HG02884 (cell line): ENCODE measurements around the gene CKB.

Experiments
- ATAC-seq: cut with Tn5 transposase; IDR thresholded peaks from one replicate; pipeline ENCODE4 v1.9.1; 2021; ENCODE audit warnings: mild to moderate bottlenecking, moderate library complexity; ENCODE audit not compliant: unreplicated experiment

The CKB gene

GRCh38 chr14:103539056-103539825 is 16.6 kb upstream of the CKB start:
- ATAC-seq = no peak

DNA sequence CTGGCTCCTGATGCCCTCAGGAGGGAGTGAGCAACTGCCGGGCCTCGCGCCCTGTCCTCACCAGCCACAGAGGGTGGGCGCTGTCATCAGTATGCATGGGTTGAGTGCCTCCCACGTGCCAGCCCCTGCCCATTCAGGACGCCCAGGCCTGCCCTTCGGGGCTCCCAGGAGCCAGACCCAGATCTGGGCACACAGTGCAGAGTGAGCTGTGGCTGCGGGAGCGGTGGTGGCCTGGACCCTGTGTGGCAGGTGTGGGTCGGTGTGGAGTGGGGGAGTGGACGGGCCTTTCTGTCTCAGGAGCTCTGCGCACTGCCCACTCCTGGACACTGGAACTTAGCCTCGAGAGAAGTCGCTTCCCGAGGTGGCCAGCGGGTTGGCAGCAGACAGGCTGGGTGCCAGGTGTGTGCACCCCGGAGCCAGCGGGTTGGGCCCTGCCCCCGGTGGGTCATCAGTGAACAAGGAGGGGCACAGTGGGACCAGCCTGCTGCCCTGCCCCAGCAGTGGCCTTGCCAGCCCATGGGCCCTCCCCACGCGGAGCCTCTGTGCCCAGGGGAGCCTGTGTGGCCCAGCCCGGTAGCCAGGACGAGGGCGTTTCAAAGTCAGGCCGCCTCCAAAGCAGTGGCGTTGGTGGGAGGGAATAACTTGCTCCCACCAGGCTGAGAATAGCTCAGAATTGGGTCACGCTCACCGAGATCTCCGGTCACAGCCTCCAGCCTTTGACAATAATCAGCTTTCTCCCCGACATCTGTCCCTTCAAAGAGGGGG is 15.8 kb upstream of the CKB start:
- ATAC-seq = no peak

- ATAC-seq = no peak
Observed at GRCh38 chr14:103537175-103537990, 14.8 kb upstream of the CKB start.

- no peak for ATAC-seq
Observed at GRCh38 chr14:103536693-103537092, 14.1 kb upstream of the CKB start.

DNA sequence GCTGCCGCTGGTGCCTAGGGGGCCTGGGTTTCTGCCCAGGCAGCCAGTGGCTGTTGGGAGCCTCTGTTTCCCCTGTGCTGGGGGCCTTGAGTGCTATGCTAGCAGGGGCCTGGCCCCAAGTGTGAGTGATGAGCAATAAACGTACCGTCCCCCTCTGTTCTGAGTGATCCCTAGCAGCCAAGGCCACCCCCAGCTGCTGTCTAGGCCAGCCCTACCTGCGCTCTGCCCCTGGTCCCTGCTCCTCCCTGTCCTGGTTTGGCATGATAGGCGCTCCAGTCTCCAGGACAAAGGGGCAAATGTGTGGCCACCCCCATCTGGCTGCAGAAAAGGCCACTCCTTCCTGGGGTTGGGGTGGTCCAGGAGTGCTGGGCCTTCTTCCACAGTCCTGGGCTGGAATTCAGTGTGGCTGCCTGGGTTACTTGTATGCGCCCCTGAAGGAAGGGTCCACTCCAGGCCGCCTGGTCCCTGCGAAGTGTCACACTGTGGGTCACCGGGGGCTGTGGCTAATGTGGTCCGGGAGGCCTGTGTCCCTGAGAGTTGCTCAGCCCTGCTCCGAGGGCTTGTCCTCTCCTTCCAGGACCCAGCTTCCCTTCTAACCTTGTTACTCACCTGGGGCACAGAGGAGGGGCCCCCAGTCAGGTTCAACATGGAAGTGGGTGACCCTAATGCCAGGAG is 13.4 kb upstream of the CKB start:
- no peak for ATAC-seq

DNA sequence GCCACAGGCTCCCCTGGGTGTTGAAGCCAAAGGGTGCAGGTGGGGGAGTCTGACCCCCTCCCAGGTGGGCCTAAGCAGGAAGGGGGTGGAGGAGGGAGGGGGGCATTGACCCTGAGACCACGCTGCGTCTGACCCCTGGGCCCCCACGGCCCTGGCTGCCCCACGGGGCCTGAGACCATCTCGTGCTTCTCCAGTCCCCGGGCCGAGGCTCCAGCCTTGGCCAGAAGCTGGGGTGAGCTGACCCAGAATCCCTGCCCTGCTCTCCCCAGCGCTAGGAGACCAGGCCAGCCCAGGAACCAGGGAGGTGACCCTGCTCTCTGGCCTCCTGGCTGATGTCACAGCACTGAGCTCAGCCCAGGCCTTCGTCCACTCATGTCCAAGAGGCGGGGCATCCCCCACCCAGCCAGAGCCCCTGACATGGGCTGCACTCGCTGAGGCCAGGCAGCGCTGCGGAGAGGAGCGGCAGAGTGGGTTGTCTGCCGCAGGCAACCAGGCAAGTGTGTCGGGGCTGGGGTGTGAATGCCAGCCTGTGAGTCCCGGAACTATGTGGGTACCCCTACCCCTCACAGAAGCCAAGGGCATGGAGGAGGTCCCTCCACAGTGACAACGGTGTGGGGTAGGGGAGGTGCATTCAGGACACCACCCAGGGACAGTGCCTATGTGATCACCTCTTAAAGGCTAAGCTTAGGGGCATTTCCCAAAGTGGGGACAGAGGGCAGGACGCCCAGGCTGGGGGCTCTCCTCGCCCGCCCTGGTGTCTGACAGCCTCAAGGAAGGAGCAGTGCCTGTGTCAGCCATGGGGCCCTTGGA is 12.7 kb upstream of the CKB start:
- no peak for ATAC-seq

DNA sequence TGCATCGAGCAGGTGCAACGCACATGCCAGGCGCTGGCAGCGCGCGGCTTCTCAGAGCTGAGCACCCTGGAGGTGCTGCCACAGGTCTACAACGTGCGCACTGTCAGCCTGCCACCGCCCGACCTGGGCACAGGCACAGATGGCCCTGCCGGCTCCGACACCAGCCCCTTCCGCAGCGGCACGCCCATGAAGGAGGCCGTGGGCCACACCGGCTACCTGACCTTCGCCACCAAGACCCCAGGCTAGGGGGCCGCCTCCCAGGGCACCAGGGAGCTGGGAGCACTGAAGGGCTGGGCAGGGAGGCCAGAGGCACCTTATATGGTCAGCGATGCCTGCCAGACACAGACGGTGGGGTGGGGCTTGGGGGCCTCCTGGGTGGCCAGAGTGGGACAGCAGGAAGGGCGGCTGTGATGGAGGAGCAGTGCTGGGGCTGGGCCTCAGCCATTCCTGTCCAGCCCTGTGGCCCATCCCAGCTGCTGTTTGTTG is 12.0 kb upstream of the CKB start:
- no peak for ATAC-seq

DNA sequence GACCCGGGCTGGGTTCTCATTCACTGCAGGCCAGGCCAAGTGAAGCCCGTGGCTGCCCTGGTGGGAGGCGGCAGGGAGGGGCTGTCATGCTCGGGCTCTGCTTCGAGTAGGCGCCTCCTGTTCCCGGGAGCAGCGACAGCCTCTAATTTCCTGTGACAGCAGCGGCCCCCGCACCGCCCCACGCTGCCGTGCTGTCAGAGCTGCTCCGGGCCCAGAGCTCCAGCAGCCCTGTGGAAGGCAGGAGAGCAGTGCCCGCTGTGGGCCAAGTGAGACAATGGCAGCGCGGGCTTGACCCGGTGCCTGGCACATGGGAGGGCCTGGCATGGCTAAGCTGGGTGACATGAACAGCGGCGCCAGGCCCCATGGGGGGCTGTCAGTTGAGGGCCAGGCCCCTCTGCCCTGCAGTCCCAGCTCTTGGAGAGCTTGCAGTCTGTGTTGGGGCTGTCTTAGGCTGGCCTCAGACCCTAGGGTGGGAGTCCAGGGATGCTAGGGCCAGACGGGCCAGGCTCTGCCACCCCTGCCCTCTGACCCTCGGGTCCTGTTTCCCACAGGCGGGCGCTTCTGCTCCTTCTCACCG is 11.5 kb upstream of the CKB start:
- ATAC-seq = no peak

DNA sequence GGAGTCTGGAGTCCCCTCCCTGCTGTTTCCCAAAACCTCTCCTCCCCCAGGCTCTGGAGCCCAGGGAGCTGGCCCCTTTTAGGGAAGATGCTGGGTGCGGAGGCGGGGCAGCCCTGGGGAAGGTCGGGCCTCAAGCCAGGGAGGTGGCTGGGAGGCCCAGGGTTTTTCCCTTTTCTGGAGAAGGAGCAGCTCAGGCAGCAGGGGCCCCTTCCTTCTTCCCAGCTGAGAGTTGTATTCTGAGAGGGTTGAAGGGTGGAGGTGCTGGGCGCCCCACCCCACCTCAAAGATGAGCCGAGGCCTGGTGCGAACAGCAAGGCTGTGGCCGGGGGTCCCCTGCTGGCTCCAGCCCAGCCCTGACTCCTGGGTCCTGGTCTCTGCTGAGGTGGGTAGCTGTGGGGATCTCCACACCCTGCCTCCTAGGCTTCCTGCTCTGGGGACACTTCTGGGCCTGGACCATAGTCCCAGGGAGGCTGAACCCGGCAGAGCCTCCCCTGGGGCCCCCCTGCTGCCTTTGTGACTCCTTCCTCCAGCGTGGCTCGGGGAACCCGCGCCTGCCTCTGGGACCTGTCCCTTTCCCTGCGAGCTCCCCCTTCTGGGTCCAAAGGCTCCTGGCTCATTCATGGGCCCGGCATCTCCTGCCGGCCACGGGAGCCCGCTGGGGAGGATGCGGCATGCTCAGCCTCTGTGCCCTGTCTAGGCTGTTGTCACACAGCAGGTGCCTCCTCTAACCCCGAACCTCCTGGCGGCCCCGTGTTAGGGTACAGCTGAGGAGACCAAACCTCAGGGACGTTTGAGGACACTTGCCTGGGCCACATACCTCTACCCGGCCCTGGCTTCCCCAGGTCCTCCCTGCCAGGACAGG is 10.7 kb upstream of the CKB start:
- ATAC-seq = no peak

- ATAC-seq = no peak
Observed at GRCh38 chr14:103532216-103533136, 9.8 kb upstream of the CKB start.

GRCh38 chr14:103531421-103532215 is 9.0 kb upstream of the CKB start:
- ATAC-seq = no peak

DNA sequence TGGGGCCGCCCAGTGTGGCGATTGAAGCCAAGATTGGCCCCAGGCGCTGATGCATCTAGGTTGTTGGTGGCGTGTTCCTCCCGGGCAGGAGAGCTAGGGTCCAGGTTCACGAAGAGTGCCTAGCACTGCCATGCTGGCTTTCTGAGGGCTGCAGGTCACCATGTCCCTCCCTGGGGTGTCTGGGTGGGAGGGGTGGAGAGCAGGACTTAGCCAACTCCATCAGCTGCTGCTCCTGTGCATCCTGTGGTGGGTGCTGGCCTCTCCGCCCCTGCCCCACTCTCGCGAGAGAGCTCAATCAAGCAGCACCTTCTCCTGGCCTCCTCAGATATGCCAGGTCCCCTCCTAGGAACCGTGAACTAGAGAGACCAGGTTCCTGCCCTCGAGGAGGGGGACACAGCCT is 8.2 kb upstream of the CKB start:
- ATAC-seq = no peak

GRCh38 chr14:103530390-103530789 is 7.8 kb upstream of the CKB start:
- ATAC-seq = no peak

GRCh38 chr14:103529383-103530365 is 7.0 kb upstream of the CKB start:
- ATAC-seq = no peak

DNA sequence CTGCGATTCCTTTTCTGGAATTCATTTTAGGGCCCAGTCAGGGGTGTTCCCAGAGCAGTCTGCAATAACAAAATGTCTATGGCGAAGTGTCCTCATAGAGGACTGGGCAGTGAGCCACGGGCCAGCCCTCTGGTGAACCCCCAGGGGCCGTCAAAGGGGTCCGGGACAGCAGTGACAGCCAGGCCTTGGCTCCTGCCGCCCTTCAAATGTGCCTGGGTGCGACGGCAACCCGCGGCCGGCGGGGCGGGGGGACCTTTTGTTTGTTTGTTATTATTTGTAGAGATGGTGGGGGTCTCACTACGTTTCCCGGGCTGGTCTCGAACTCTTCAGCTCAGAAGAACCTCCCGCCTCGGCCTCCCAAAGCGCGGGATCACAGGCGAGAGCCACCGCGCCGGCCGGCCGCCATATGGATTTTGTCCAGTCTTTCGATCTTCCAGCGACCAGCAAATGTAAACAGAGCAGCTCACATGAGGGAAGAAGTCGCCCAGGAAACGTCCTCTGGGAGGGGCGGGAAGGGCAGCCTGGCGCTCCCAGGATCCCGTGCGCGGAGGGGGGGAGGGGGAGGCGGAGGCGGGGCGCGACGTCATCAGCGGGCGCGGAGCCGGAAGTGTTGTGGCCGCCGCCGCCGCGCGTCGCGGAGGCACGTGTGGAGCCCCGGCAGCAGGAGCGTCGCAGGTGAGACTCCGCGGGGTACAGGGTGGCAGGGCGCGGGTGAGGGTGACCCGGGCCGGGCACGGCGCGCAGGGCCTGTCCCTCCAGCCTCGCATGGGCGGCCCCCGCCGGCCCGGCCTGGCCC is 6.2 kb upstream of the CKB start, which contains the start of gene TRMT61A:
Gene TRMT61A (plus strand): TSS at position 610 of the 796 bp plus-strand sequence. CDS start 783 bp downstream, outside the sequence.
- ATAC-seq = no peak
